DMS53 treated with DMSO at 0.1 percent for 48 hours (cell line): ENCODE results near the gene ZBTB45.
"Not testable (repeated sequence)": the region's sequence is repeated elsewhere in the genome, so short reads cannot be mapped to it uniquely, and the experiment has no call there.

Experiments
- DNase-seq: peaks from one replicate; lab custom pipeline; 2025; ENCODE audit not compliant: unreplicated experiment; lab: John Stamatoyannopoulos, UW

ZBTB45 gene

GRCh38 chr19:58539169-58539559 is 19.6 kb upstream of the ZBTB45 start:
- DNase-seq, result not testable (repeated sequence)

GRCh38 chr19:58538257-58539168 is 18.9 kb upstream of the ZBTB45 start:
- peak; percentile 34 for DNase-seq

GRCh38 chr19:58536852-58537798 is 17.5 kb upstream of the ZBTB45 start:
- no peak for DNase-seq

- no peak for DNase-seq
These were observed 16.2 kb upstream of the ZBTB45 start for GRCh38 chr19:58535857-58536256.

GRCh38 chr19:58531034-58531840 is 11.6 kb upstream of the ZBTB45 start:
- DNase-seq, result no peak

GRCh38 chr19:58529405-58529804 is 9.8 kb upstream of the ZBTB45 start:
- DNase-seq, result no peak

GRCh38 chr19:58522709-58523108 is 3.1 kb upstream of the ZBTB45 start:
- DNase-seq, result no peak

- no peak for DNase-seq
These were observed 2.0 kb upstream of the ZBTB45 start for GRCh38 chr19:58521651-58522050.

- no peak for DNase-seq
These were observed 618 bp upstream of the ZBTB45 start for GRCh38 chr19:58520257-58520599.

GRCh38 chr19:58519087-58519354 is 589 bp downstream of the ZBTB45 start:
- peak; percentile 52 for DNase-seq

GRCh38 chr19:58518256-58519086 is 1.1 kb downstream of the ZBTB45 start:
- DNase-seq, result no peak

GRCh38 chr19:58516964-58517833 is 2.4 kb downstream of the ZBTB45 start:
- DNase-seq, result no peak

- no peak for DNase-seq
These were observed 3.3 kb downstream of the ZBTB45 start for GRCh38 chr19:58516246-58516836.

- DNase-seq, result no peak
These were observed 4.4 kb downstream of the ZBTB45 start for GRCh38 chr19:58515259-58515658.

GRCh38 chr19:58514564-58515022 is 5.0 kb downstream of the ZBTB45 start:
- DNase-seq, result no peak

GRCh38 chr19:58513694-58514563 is 5.7 kb downstream of the ZBTB45 start:
- DNase-seq, result peak; percentile 96

GRCh38 chr19:58513213-58513693 is 6.4 kb downstream of the ZBTB45 start:
- DNase-seq, result no peak
